Cardiac muscle cell (in vitro differentiated cells and primary cell): ENCODE measurements around the gene ABLIM1. TPM values are rescaled to one million over a fixed set of nuclear protein-coding genes. Genes with fewer than 3 reads are reported as not detected.

Experiments
- DNase-seq, 2 donors: peaks; one replicate each; pipeline versions ENCODE4 v3.0.0 to v3.0.0-alpha.2; 2010 to 2017; ENCODE audit warnings: low read depth in 1 of 2, low spot score in 1 of 2
- H3K27ac ChIP-seq: fragments of 200-600 bp; sonication (generic); 2 replicates; pipeline ENCODE4 v1.5.1; 2016
- H3K27me3 ChIP-seq: fragments of 200-600 bp; sonication (generic); 2 replicates; pipeline ENCODE4 v1.6.0; 2016; ENCODE audit warnings: control low read depth
- H3K36me3 ChIP-seq: fragments of 200-600 bp; sonication (generic); 2 replicates; pipeline ENCODE4 v1.5.1; 2016; ENCODE audit warnings: control low read depth
- H3K4me1 ChIP-seq: fragments of 200-600 bp; sonication (generic); 2 replicates; pipeline ENCODE4 v1.8.1; 2017; ENCODE audit warnings: low read depth, mild to moderate bottlenecking, mixed run types
- H3K4me3 ChIP-seq: fragments of 200-600 bp; sonication (generic); 2 replicates; pipeline ENCODE4 v1.5.1; 2016; ENCODE audit warnings: mild to moderate bottlenecking
- H3K9me3 ChIP-seq: fragments of 200-600 bp; sonication (generic); 2 replicates; pipeline ENCODE4 v1.5.1; 2017; ENCODE audit warnings: low read depth, mild to moderate bottlenecking, control low read depth
- polyA plus RNA-seq: library from polyadenylated mRNA; unstranded; fragments of >200 nt; fragmentation: Nextera tagmentation; extraction: Ambion mirVana; gene quantifications from 2 replicates; pipeline ENCODE4 v1.2.1, GENCODE V29; 2016
- total RNA-seq: library from RNA; depleted of rRNA; stranded (reverse); fragments of >200 nt; gene quantifications from 2 replicates; pipeline ENCODE4 v1.2.3, GENCODE V29; 2016
- TF ChIP-seq, protein P1 (sequence below): IDR thresholded peaks from 2 replicates; pipeline ENCODE4 v1.5.1; 2012; ENCODE audit warnings: low read depth, mild to moderate bottlenecking, low read length

ABLIM1 gene
- total and polyA plus RNA-seq, 2 experiments from 2014 or later: 105 to 148 TPM

DNA sequence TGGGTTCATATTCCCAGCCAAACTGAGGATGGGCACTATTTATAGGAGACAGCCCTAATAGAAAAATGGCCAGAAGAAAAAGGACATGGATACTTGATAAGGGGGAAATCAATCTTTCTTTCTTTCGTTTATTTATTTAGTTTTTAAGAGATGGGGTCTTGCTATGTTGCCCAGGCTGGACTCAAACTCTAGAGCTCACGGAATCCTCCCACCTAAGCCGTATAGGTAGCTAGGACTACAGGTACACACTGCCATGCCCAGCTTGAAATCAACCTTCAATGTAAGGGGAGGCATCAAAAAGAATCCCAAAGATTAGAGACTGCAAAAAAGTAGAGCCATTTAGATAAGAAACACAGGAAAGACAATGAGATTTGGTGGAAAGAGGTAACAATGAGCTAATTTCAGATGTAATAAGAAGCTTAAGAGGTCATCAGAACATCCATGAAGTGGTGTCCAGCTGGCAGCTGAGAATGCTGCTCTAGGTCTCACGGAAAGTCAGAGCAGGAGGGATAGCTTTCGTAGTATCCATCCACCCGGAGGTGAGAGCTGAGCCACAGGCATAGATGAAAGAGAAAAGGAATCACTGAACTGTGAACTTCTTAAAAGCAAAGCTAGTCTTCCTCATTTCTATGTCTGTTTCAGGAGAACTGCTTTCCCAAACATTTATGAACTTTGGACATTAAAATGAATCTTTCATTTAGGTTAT, 10.5 kb upstream of the ABLIM1 start:
- Histone ChIP-seq H3K27me3 (no peaks in the 10 kb centered on the region), H3K36me3 (no peaks in the 10 kb centered on the region), H3K4me3 (no peak overlapping the region), H3K27ac (no peak overlapping the region), H3K4me1 (peaks cover 7% of the 10 kb centered on the region), H3K9me3 (no peaks in the 10 kb centered on the region)
- no peak for DNase-seq
- TF ChIP-seq, protein P1, sequence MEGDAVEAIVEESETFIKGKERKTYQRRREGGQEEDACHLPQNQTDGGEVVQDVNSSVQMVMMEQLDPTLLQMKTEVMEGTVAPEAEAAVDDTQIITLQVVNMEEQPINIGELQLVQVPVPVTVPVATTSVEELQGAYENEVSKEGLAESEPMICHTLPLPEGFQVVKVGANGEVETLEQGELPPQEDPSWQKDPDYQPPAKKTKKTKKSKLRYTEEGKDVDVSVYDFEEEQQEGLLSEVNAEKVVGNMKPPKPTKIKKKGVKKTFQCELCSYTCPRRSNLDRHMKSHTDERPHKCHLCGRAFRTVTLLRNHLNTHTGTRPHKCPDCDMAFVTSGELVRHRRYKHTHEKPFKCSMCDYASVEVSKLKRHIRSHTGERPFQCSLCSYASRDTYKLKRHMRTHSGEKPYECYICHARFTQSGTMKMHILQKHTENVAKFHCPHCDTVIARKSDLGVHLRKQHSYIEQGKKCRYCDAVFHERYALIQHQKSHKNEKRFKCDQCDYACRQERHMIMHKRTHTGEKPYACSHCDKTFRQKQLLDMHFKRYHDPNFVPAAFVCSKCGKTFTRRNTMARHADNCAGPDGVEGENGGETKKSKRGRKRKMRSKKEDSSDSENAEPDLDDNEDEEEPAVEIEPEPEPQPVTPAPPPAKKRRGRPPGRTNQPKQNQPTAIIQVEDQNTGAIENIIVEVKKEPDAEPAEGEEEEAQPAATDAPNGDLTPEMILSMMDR: no peak

DNA sequence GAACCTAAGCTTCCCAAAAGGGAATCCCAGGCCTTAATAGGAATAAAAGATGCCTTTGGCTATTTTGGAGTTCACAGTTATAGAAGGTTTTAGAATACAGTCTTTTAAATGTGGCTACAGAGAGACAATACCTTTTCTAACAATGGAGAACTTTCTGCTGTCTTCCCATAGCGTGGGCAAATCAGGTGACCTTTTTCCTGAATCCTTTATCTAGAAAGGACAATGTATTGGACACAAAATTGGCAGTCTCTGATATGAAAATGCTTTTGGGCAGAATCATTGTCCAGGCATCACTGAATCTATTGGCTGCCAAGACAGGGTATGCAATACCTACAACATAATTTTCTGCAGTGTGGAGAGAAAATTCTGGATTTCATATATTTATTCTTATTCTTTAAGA, 7.8 kb upstream of the ABLIM1 start:
- no peak for DNase-seq
- Histone ChIP-seq H3K4me3 (no peak overlapping the region), H3K36me3 (no peaks in the 10 kb centered on the region), H3K4me1 (peaks cover 32% of the 10 kb centered on the region), H3K27me3 (no peaks in the 10 kb centered on the region), H3K27ac (no peak overlapping the region), H3K9me3 (no peaks in the 10 kb centered on the region)
- TF ChIP-seq, protein P1: no peak

GRCh38 chr10:114665406-114665805, 7.3 kb upstream of the ABLIM1 start:
- H3K27me3 ChIP-seq: no peaks in the 10 kb centered on the region
- H3K27ac ChIP-seq: no peak overlapping the region
- H3K36me3 ChIP-seq: no peaks in the 10 kb centered on the region
- H3K9me3 ChIP-seq: no peaks in the 10 kb centered on the region
- H3K4me1 ChIP-seq: peaks cover 33% of the 10 kb centered on the region
- no peak for DNase-seq
- H3K4me3 ChIP-seq: no peak overlapping the region
- TF ChIP-seq, protein P1: no peak

DNA sequence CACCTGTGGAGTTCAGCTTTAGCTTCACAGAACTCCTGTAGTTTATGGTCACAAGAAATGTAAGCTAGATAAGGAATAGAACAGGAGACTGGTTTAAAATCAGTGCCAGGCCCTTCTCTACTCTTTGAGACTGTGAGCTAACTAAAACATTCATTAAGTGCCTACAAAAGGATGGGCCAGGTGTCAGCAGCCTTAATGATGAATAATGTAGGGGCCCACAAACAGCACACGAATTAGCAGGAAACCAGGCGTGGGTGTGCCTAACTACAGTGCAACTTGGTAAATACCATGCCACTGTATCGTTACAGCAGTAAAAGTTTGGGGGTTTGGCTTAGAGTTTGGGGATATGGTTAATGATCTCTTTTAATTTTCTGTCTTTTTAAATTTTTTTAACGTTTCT, 6.1 kb upstream of the ABLIM1 start:
- peaks cover 33% of the 10 kb centered on the region for H3K4me1 ChIP-seq
- no peaks in the 10 kb centered on the region for H3K36me3 ChIP-seq
- H3K9me3 ChIP-seq: no peaks in the 10 kb centered on the region
- DNase-seq: no peak
- TF ChIP-seq, protein P1: no peak
- H3K27me3 ChIP-seq: no peaks in the 10 kb centered on the region
- H3K27ac ChIP-seq: peak overlapping the region; percentile 80
- H3K4me3 ChIP-seq: no peak overlapping the region

- H3K27ac ChIP-seq: peak overlapping the region; percentile 80
- H3K36me3 ChIP-seq: no peaks in the 10 kb centered on the region
- H3K27me3 ChIP-seq: no peaks in the 10 kb centered on the region
- peaks cover 33% of the 10 kb centered on the region for H3K4me1 ChIP-seq
- peak in 1 of 2 donors; percentile 35 for DNase-seq
- no peak overlapping the region for H3K4me3 ChIP-seq
- TF ChIP-seq, protein P1: no peak
- no peaks in the 10 kb centered on the region for H3K9me3 ChIP-seq
Observed at GRCh38 chr10:114663626-114664025, 5.6 kb upstream of the ABLIM1 start.
